ENCODE data around the gene DUSP28.

Gene DUSP28

GRCh38 chr2:240597419-240598181, 37.4 kb downstream of the DUSP28 start:
- Histone ChIP-seq H3K9me3 (ENCODE audit: control insufficient read depth, insufficient read depth, low read length) (no peaks in the 10 kb centered on the region), H3K4me1 (ENCODE audit: insufficient read depth, low read length) (no peaks in the 10 kb centered on the region), H3K9ac (ENCODE audit: low read depth, low read length) (no peak overlapping the region), H3K36me3 (ENCODE audit: insufficient read depth, low read length) (no peaks in the 10 kb centered on the region; the same call in 1 of the 2 replicates)

- Histone ChIP-seq H3K36me3 (ENCODE audit: insufficient read depth, low read length) (no peaks in the 10 kb centered on the region; the same call in 1 of the 2 replicates), H3K9ac (ENCODE audit: low read depth, low read length) (no peak overlapping the region), H3K9me3 (ENCODE audit: control insufficient read depth, insufficient read depth, low read length) (no peaks in the 10 kb centered on the region), H3K4me1 (ENCODE audit: insufficient read depth, low read length) (no peaks in the 10 kb centered on the region)
Observed at GRCh38 chr2:240598311-240598911, 38.3 kb downstream of the DUSP28 start.

GRCh38 chr2:240599141-240599583, 39.0 kb downstream of the DUSP28 start:
- Histone ChIP-seq H3K9ac (ENCODE audit: low read depth, low read length) (no peak overlapping the region), H3K36me3 (ENCODE audit: insufficient read depth, low read length) (no peaks in the 10 kb centered on the region; the same call in 1 of the 2 replicates), H3K4me1 (ENCODE audit: insufficient read depth, low read length) (no peaks in the 10 kb centered on the region), H3K9me3 (ENCODE audit: control insufficient read depth, insufficient read depth, low read length) (no peaks in the 10 kb centered on the region)

- no peaks in the 10 kb centered on the region; the same call in 1 of the 2 replicates for H3K36me3 ChIP-seq (ENCODE audit: insufficient read depth, low read length)
- H3K9ac ChIP-seq (ENCODE audit: low read depth, low read length): no peak overlapping the region
- no peaks in the 10 kb centered on the region for H3K9me3 ChIP-seq (ENCODE audit: control insufficient read depth, insufficient read depth, low read length)
- H3K4me1 ChIP-seq (ENCODE audit: insufficient read depth, low read length): no peaks in the 10 kb centered on the region
Observed at GRCh38 chr2:240600451-240600961, 40.3 kb downstream of the DUSP28 start.

GRCh38 chr2:240601061-240601830, 41.1 kb downstream of the DUSP28 start:
- Histone ChIP-seq H3K36me3 (ENCODE audit: insufficient read depth, low read length) (no peaks in the 10 kb centered on the region; the same call in 1 of the 2 replicates), H3K9ac (ENCODE audit: low read depth, low read length) (no peak overlapping the region), H3K9me3 (ENCODE audit: control insufficient read depth, insufficient read depth, low read length) (no peaks in the 10 kb centered on the region), H3K4me1 (ENCODE audit: insufficient read depth, low read length) (no peaks in the 10 kb centered on the region)

- H3K36me3 ChIP-seq (ENCODE audit: insufficient read depth, low read length): no peaks in the 10 kb centered on the region; the same call in 1 of the 2 replicates
- no peaks in the 10 kb centered on the region for H3K9me3 ChIP-seq (ENCODE audit: control insufficient read depth, insufficient read depth, low read length)
- no peaks in the 10 kb centered on the region for H3K4me1 ChIP-seq (ENCODE audit: insufficient read depth, low read length)
- H3K9ac ChIP-seq (ENCODE audit: low read depth, low read length): no peak overlapping the region
Observed at GRCh38 chr2:240601831-240602160, 41.6 kb downstream of the DUSP28 start.

GRCh38 chr2:240602266-240603050, 42.3 kb downstream of the DUSP28 start:
- no peak overlapping the region for H3K9ac ChIP-seq (ENCODE audit: low read depth, low read length)
- no peaks in the 10 kb centered on the region; the same call in 1 of the 2 replicates for H3K36me3 ChIP-seq (ENCODE audit: insufficient read depth, low read length)
- H3K9me3 ChIP-seq (ENCODE audit: control insufficient read depth, insufficient read depth, low read length): no peaks in the 10 kb centered on the region
- no peaks in the 10 kb centered on the region for H3K4me1 ChIP-seq (ENCODE audit: insufficient read depth, low read length)

- Histone ChIP-seq H3K4me1 (ENCODE audit: insufficient read depth, low read length) (no peaks in the 10 kb centered on the region), H3K36me3 (ENCODE audit: insufficient read depth, low read length) (no peaks in the 10 kb centered on the region; the same call in 1 of the 2 replicates), H3K9ac (ENCODE audit: low read depth, low read length) (no peak overlapping the region), H3K9me3 (ENCODE audit: control insufficient read depth, insufficient read depth, low read length) (no peaks in the 10 kb centered on the region)
Observed at GRCh38 chr2:240603081-240603835, 43.1 kb downstream of the DUSP28 start.

GRCh38 chr2:240603846-240604245, 43.7 kb downstream of the DUSP28 start:
- Histone ChIP-seq H3K9me3 (ENCODE audit: control insufficient read depth, insufficient read depth, low read length) (no peaks in the 10 kb centered on the region), H3K9ac (ENCODE audit: low read depth, low read length) (no peak overlapping the region), H3K4me1 (ENCODE audit: insufficient read depth, low read length) (no peaks in the 10 kb centered on the region), H3K36me3 (ENCODE audit: insufficient read depth, low read length) (no peaks in the 10 kb centered on the region)

- H3K9me3 ChIP-seq (ENCODE audit: control insufficient read depth, insufficient read depth, low read length): no peaks in the 10 kb centered on the region
- peak overlapping the region; percentile 35; the same call in 1 of the 2 replicates for H3K9ac ChIP-seq (ENCODE audit: low read depth, low read length)
- H3K36me3 ChIP-seq (ENCODE audit: insufficient read depth, low read length): no peaks in the 10 kb centered on the region
- no peaks in the 10 kb centered on the region for H3K4me1 ChIP-seq (ENCODE audit: insufficient read depth, low read length)
Observed at GRCh38 chr2:240604291-240604938, 44.3 kb downstream of the DUSP28 start.

GRCh38 chr2:240604939-240605716, 45.0 kb downstream of the DUSP28 start:
- no peaks in the 10 kb centered on the region for H3K9me3 ChIP-seq (ENCODE audit: control insufficient read depth, insufficient read depth, low read length)
- H3K9ac ChIP-seq (ENCODE audit: low read depth, low read length): 0 out of 2 replicates have a peak overlapping the region, but pooled peaks have one; percentile 35
- H3K36me3 ChIP-seq (ENCODE audit: insufficient read depth, low read length): no peaks in the 10 kb centered on the region
- H3K4me1 ChIP-seq (ENCODE audit: insufficient read depth, low read length): no peaks in the 10 kb centered on the region

- Histone ChIP-seq H3K4me1 (ENCODE audit: insufficient read depth, low read length) (no peaks in the 10 kb centered on the region), H3K9me3 (ENCODE audit: control insufficient read depth, insufficient read depth, low read length) (no peaks in the 10 kb centered on the region), H3K36me3 (ENCODE audit: insufficient read depth, low read length) (no peaks in the 10 kb centered on the region), H3K9ac (ENCODE audit: low read depth, low read length) (no peak overlapping the region)
Observed at GRCh38 chr2:240605867-240606743, 45.9 kb downstream of the DUSP28 start.
